Brain microvascular endothelial cell (primary cell): Measurements from ENCODE around the gene WWOX.
A peak's percentile ranks its signal among the peaks of the same experiment; 100 is the strongest.

Experiments
- DNase-seq: peaks from one replicate; pipeline ENCODE4 v3.0.0-alpha.2; 2020
- H3K27ac ChIP-seq: fragments of 250-450 bp; sonication (Bioruptor Pico); 2 replicates; pipeline ENCODE4 v1.5.1; 2020; ENCODE audit warnings: mild to moderate bottlenecking, moderate library complexity
- H3K27me3 ChIP-seq: fragments of 250-450 bp; sonication (Bioruptor Pico); replicated peaks from 2 replicates; pipeline ENCODE4 v1.5.1; 2020; ENCODE audit warnings: mild to moderate bottlenecking
- H3K36me3 ChIP-seq: fragments of 250-450 bp; sonication (Bioruptor Pico); replicated peaks from 2 replicates; pipeline ENCODE4 v1.5.1; 2020; ENCODE audit warnings: mild to moderate bottlenecking
- H3K4me3 ChIP-seq: 2 replicates; pipeline ENCODE4 v1.5.1; 2011; ENCODE audit warnings: low read depth, mild to moderate bottlenecking, control low read depth, low read length, moderate library complexity
- in situ Hi-C: cut with HindIII; loops from 2 replicates; pipeline ENCODE4 v1.10.0; 2017; ENCODE audit warnings: low sequenced_read_pairs, low pct_ligation_motif_present
- TF ChIP-seq, protein P1 (sequence below): IDR thresholded peaks from 2 replicates; pipeline ENCODE4 v1.5.1; 2011; ENCODE audit warnings: low read depth, mild to moderate bottlenecking, moderate library complexity, low read length, control low read depth, inconsistent platforms; ENCODE audit errors: missing control alignments

Gene WWOX

DNA sequence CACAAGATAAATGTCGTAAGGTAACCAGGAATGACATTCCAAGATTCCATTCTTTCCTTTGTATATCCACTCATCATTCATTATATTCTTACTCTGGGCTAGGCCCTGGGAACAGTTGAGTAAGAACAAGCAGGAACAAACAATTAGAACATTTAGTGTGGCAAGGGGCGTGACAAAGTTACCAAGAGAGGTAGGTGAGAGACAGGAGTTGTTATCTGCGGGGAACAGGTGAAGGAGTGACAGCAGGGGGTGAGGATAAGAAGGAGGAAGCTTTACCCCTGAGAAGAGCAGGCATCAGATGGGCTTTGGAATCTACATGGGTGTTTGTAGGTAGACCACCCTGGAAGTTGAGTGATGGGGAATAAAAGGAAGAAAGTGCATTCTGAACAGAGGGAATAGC, 568.9 kb downstream of the WWOX start:
- no peak for DNase-seq
- TF ChIP-seq, protein P1, sequence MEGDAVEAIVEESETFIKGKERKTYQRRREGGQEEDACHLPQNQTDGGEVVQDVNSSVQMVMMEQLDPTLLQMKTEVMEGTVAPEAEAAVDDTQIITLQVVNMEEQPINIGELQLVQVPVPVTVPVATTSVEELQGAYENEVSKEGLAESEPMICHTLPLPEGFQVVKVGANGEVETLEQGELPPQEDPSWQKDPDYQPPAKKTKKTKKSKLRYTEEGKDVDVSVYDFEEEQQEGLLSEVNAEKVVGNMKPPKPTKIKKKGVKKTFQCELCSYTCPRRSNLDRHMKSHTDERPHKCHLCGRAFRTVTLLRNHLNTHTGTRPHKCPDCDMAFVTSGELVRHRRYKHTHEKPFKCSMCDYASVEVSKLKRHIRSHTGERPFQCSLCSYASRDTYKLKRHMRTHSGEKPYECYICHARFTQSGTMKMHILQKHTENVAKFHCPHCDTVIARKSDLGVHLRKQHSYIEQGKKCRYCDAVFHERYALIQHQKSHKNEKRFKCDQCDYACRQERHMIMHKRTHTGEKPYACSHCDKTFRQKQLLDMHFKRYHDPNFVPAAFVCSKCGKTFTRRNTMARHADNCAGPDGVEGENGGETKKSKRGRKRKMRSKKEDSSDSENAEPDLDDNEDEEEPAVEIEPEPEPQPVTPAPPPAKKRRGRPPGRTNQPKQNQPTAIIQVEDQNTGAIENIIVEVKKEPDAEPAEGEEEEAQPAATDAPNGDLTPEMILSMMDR = no peak
- H3K27ac ChIP-seq = no peak overlapping the region

DNA sequence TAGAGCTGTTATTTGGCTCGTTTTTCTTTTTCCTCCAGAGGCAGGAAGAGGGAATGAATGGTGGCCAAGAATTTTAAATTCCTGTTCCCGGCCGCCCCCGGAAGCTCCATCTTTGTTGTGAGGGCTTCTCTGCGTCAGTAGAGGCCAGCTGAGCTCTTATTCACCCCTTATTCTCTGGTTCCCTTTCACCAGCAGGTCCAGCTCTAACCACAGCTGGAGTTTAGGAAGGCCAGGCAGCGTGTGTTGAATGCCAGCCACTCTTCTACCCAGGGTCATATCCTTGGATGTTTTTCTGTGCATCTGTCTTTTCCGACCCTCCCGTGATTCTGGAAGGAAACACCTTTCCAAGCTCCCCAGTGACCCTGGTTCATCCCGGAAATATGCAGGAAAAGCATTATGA, 570.5 kb downstream of the WWOX start:
- in situ Hi-C loops = no loop called here
- peak; percentile 18 for DNase-seq
- H3K4me3 ChIP-seq = no peak overlapping the region
- H3K27ac ChIP-seq = no peak overlapping the region
- no peaks in the 10 kb centered on the region for H3K36me3 ChIP-seq
- no peaks in the 10 kb centered on the region for H3K27me3 ChIP-seq
- TF ChIP-seq, protein P1 = no peak

More for the DNA sequence above, 568.9 kb downstream of the WWOX start:
- Histone ChIP-seq H3K4me3 (no peak overlapping the region), H3K27me3 (no peaks in the 10 kb centered on the region), H3K36me3 (no peaks in the 10 kb centered on the region)
- in situ Hi-C loops = no loop called here

DNA sequence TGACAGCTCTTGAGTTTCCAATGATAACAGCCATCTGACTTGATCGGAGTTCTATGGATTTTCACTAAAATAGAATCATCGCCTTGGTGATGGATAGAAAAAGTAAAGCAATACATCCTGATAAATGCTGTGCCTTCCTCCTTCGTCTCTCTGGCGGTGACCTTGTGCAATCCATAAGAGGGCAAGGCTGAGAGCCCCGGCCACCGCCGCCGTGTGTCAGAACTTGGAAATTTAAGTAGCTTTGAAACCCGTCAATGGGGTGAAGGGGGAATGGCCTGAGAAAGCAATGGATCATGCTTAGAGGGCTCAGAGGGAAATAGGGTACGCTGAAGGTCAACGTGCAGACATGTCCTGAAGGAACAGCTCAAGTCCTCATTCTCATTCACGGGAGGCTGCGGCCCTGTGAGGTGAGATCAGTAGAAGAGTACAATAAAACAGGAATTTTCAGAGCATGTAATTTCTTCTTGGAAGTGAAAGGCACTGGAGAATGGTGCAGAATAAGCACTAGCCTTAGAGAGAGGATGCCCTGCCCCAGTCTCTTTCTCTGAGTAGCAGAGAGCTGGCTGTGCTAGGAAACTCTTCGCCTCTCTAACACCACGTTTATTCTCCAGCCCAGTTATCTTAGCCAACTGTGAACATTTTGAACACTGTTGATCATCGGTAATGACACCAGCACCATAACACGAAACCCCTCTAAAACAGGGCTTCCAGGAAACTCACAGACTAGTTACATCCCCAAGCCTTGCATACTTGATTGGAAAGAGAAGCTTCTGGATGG, 573.5 kb downstream of the WWOX start:
- Histone ChIP-seq H3K4me3 (no peak overlapping the region), H3K27me3 (no peaks in the 10 kb centered on the region), H3K36me3 (no peaks in the 10 kb centered on the region), H3K27ac (no peak overlapping the region)
- in situ Hi-C loops = no loop called here
- no peak for DNase-seq
- TF ChIP-seq, protein P1 = no peak

DNA sequence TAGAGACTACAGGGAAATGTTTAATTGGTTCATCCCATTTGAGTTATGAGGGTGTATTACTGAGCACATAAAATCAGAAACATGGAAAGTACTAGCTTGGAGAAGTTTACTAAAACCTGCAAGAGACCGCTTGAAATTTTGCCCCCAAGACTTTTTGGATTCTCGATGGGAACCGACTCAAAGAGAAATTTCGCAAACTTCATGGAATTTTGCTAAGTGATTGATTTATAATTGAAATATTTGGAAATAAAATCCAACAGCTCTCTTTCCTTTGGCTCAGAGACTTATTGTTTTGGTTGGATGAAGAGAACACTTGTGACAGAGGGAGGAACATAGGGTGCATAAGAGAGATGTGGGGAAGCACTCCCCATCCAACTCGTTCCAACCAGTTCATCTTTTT, 574.4 kb downstream of the WWOX start:
- in situ Hi-C loops = no loop called here
- Histone ChIP-seq H3K27me3 (no peaks in the 10 kb centered on the region), H3K36me3 (no peaks in the 10 kb centered on the region), H3K4me3 (no peak overlapping the region), H3K27ac (no peak overlapping the region)
- TF ChIP-seq, protein P1 = no peak
- no peak for DNase-seq

DNA sequence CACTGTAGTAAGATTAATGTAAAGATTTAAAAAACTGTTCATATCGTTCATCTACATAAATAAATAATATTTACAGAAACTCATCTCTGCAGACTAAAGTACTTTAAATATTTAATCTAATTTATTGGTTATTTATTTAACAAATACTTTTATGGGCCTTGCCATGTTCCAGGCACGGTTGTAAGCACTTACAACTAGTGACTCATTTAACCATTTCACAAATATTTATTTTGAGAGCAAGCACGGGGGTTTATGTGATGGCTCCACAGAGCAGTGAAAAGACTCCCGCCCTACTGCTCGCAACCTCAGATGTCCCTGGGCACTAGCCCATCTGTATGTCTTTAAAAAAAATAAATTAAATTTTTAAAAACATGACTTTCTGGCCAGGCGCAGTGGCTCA, 575.9 kb downstream of the WWOX start:
- DNase-seq = no peak
- in situ Hi-C loops = no loop called here

More for the DNA sequence above, 575.9 kb downstream of the WWOX start:
- TF ChIP-seq, protein P1 = no peak
- Histone ChIP-seq H3K27ac (no peak overlapping the region), H3K27me3 (no peaks in the 10 kb centered on the region), H3K36me3 (no peaks in the 10 kb centered on the region), H3K4me3 (no peak overlapping the region)
